ENCODE data around the gene CDH23. TPM values are rescaled to one million over a fixed set of nuclear protein-coding genes. Genes with fewer than 3 reads are reported as not detected.
"Not testable (repeated sequence)": the region's sequence is repeated elsewhere in the genome, so short reads cannot be mapped to it uniquely, and the experiment has no call there.

CDH23 gene
- total RNA-seq, 1 donor from 2014 or later, result 5.1 TPM

GRCh38 chr10:71582506-71583475, 186.1 kb downstream of the CDH23 start:
- no peak for DNase-seq (ENCODE audit: low spot score)

- no peak for DNase-seq (ENCODE audit: low spot score)
Observed at GRCh38 chr10:71584461-71584860, 187.7 kb downstream of the CDH23 start.

- DNase-seq (ENCODE audit: low spot score), result no peak
Observed at GRCh38 chr10:71584902-71585563, 188.3 kb downstream of the CDH23 start.

- no peak for DNase-seq (ENCODE audit: low spot score)
Observed at GRCh38 chr10:71585564-71586290, 189.0 kb downstream of the CDH23 start.

- no peak for DNase-seq (ENCODE audit: low spot score)
Observed at GRCh38 chr10:71587941-71588573, 191.3 kb downstream of the CDH23 start.

- DNase-seq (ENCODE audit: low spot score), result no peak
Observed at GRCh38 chr10:71588685-71589084, 192.0 kb downstream of the CDH23 start.

- no peak for DNase-seq (ENCODE audit: low spot score)
Observed at GRCh38 chr10:71589617-71590551, 193.2 kb downstream of the CDH23 start.

GRCh38 chr10:71590781-71591350, 194.1 kb downstream of the CDH23 start:
- DNase-seq (ENCODE audit: low spot score), result no peak

GRCh38 chr10:71594934-71595571, 198.3 kb downstream of the CDH23 start:
- DNase-seq (ENCODE audit: low spot score), result no peak

GRCh38 chr10:71595649-71596048, 198.9 kb downstream of the CDH23 start:
- DNase-seq (ENCODE audit: low spot score), result no peak

GRCh38 chr10:71596127-71596526, 199.4 kb downstream of the CDH23 start:
- DNase-seq (ENCODE audit: low spot score), result no peak

- no peak for DNase-seq (ENCODE audit: low spot score)
Observed at GRCh38 chr10:71596759-71597158, 200.0 kb downstream of the CDH23 start.

- peak; percentile 67 for DNase-seq (ENCODE audit: low spot score)
Observed at GRCh38 chr10:71597821-71598498, 201.2 kb downstream of the CDH23 start.

GRCh38 chr10:71598621-71599055, 201.9 kb downstream of the CDH23 start:
- DNase-seq (ENCODE audit: low spot score), result peak; percentile 76

GRCh38 chr10:71599518-71599917, 202.8 kb downstream of the CDH23 start:
- no peak for DNase-seq (ENCODE audit: low spot score)

- not testable (repeated sequence) for DNase-seq (ENCODE audit: low spot score)
Observed at GRCh38 chr10:71600242-71600641, 203.5 kb downstream of the CDH23 start.

- DNase-seq (ENCODE audit: low spot score), result no peak
Observed at GRCh38 chr10:71600849-71601248, 204.1 kb downstream of the CDH23 start.

- no peak for DNase-seq (ENCODE audit: low spot score)
Observed at GRCh38 chr10:71601273-71601672, 204.6 kb downstream of the CDH23 start.

GRCh38 chr10:71603150-71603549, 206.4 kb downstream of the CDH23 start:
- DNase-seq (ENCODE audit: low spot score), result no peak

Measured in mucosa of gallbladder (tissue), 1 donor.